ENCODE data around the gene HSD17B14.
"Not testable (repeated sequence)": the region's sequence is repeated elsewhere in the genome, so short reads cannot be mapped to it uniquely, and the experiment has no call there.

Gene HSD17B14

DNA sequence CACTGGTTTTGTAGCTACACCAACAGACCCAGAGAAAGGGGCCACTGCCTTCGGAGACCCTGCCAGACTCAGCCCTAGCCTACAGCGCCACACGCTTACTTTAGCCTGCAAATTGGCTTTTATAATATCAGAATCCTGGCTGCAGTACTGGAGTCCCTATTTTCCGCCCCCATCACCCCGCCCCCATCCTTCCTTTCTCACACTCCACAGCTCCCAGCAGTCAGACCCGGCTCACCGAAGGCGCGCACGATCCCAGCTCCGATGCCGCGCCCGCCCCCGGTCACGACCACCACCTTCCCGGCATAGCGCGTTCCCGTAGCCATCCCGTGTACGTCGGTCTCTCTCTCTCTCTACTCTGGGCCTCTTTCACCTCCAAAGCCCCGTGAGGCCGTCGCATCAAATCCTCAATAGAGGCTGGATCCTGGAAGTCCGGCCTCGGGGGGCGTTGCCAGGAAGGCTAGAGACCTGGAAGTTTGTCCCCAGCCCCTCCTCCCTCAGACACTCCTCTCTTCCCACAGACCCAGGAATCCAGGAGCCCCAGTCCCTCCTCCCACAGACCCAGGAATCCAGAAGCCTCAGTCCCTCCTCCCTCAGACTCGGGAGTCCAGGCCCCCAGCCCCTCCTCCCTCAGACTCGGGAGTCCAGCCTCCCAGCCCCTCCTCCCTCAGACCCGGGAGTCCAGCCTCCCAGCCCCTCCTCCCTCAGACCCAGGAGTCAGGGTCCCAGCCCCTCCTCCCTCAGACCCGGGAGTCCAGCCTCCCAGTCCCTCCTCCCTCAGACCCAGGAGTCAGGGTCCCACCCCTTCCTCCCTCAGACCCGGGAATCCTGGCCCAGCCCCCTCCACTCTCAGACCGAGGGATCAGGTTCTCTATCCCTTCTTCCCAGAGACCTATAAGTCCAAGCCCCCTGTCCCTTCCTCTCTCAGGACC lies at the start of gene HSD17B14:
Gene HSD17B14, minus strand, starts transcription at position 403 of the 929 bp plus-strand sequence. Its CDS starts 80 bp downstream, at position 323.
- H3K4me3 ChIP-seq (ENCODE audit: low read depth, low read length), result peak within 1 kb of the TSS; percentile 37
- DNase-seq (ENCODE audit: low read depth), result no peak

DNA sequence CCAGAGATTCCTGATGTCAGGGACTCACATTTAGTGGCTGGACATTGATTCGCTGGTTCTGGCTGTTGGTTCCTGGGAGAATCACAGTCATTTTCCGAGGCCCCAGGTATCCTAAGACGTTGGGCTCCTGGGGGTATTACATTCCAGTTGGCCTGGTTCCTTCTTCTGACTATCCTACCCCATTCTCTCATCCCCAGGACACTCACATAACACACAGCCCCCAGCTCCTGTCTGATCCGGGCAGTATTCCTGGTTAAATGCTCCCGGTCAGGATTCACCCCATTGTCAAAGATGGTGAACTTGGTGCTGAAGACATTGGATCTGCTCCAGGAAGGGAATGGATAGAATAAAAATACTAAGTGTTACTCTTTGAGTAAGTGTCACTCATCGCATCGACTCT lies 47.4 kb upstream of the HSD17B14 start:
- no peak for DNase-seq (ENCODE audit: low read depth)
- H3K4me3 ChIP-seq (ENCODE audit: low read depth, low read length), result no peak overlapping the region

DNA sequence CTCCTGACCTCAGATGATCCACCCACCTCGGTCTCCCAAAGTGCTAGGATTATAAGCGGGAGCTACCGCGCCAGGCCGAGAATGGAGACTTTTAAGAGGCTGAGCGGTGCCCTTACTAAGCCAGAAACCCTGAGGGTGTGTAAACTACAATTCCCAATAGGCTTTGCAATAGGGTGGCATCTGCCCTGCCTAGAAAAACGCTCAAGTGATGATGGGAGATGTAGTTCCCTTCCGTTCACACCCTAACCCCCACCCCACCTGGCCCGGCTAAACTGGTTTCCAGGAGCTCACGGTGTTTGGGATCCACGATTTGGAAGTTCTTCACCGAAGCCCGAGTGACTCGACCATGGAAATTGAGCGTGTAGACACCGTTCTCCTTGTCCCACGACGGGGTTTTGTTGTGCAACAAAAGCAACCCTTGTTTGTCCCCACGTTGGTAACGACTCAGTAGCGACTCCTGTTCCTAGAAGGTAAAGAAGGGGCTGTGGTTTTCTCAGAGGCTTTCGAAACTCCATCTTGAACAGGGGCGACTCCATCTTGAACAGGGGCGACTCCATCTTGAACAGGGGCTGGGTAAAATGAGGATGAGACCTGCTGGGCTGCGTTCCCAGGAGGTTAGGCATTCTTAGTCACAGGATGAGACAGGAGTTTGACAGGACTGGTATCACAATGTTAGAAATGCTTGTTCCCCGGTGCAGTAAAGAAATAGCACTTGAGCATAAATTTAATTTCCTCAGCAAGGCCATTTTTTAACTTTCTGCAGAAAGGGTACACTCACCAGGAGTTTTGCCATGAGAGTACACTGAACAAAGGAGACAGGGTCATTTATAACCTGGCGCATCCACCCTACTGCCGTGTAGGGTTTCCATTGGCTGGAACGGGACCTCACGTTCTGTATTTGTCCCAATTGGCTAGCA lies 45.7 kb upstream of the HSD17B14 start:
- no peak for DNase-seq (ENCODE audit: low read depth)
- no peak overlapping the region for H3K4me3 ChIP-seq (ENCODE audit: low read depth, low read length)

DNA sequence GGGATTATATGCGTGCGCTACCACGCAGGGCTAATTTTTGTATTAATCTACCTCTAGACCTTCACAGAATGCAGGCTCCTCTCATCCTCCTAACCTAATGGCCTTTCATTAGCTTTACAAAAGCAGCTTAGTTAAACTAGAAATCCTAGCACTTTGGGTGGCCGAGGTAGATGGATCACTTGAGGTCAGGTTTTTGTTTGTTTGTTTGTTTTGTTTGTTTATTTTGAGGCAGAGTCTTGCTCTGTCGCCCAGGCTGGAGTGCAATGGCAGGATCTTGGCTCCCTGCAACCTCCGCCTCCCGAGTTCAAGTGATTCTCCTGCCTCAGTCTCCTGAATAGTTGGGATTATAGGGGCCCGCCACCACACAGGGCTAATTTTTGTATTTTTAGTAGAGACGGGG lies 43.4 kb upstream of the HSD17B14 start:
- H3K4me3 ChIP-seq (ENCODE audit: low read depth, low read length), result not testable (repeated sequence)

DNA sequence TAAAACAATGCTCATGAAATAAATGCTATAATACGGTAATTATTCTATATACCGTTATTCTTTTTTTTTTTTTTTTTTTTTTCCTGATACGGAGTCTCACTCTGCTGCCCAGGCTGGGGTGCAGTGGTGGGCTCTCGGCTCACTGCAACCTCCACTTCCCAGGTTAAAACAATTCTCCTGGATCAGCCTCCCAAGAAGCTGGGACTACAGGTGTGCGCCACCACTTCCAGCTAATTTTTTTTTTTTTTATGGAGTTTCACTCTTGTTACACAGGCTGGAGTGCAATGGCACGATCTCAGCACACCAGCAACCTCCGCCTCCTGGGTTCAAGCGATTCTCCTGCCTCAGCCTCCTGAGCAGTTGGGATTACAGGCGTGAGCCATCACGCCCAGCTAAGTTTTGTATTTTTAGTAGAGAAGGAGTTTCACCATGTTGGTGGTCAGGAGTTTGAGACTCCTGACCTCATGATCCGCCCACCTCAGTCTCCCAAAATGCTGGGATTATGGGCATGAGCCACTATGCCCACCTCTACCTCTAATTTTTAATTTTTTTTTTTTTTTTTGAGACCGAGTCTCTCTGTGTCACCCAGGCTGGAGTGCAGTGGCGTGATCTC lies 42.8 kb upstream of the HSD17B14 start:
- DNase-seq (ENCODE audit: low read depth), result no peak
- H3K4me3 ChIP-seq (ENCODE audit: low read depth, low read length), result no peak overlapping the region

More for the DNA sequence above, 43.4 kb upstream of the HSD17B14 start:
- DNase-seq (ENCODE audit: low read depth), result not testable (repeated sequence)

DNA sequence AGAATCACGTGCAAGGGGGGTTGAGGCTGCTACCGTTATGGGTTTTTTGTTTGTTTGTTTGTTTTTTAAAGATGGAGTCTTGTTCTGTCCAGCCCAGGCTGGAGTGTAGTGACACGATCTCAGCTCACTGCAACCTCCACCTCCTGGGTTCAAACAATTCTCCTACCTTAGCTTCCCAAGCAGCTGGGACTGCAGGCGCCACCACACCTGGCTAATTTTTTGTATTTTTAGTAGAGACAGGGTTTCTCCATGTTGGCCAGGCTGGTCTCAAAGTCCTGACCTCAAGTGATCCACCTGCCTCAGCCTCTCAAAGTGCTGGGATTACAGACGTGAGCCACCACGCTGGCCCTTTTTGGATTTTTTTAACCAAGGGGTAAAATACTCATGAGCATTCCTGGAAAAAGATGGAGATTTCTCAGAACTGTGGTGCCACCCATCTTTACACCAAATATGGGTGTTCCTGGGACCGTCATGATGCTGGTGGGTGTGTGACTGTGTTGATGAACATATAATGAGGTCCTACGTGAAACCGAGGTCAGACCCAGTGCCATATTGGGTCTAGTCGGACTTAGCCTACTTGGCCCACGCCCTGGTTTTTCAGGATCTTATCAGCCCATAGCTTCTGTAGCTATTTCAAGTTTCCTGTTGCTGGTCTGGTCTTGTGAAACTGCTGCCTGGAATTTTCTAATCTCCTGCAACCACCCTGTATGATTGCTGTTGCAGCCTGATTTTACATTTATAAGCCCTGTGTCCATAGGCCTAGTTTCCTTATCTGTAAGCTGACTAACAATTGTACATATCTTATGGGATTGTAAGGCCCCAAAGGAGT lies 42.1 kb upstream of the HSD17B14 start:
- DNase-seq (ENCODE audit: low read depth), result no peak
- H3K4me3 ChIP-seq (ENCODE audit: low read depth, low read length), result no peak overlapping the region

DNA sequence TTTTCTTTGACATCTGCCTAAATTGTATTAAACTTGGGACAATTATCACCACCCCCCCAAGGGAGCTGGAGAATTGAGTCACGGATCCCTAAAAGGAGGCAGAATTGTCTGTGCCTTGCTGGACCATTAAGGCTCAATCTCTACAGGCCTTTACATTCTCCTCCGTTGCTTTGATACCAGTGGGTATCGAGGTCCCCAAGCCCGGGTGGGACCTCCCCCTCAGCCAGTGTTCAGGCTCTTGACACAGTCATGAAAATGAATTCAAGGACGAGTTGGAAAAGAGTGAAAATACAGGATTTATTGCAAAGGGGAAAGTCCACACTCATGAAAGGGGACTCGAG lies 41.5 kb upstream of the HSD17B14 start:
- no peak for DNase-seq (ENCODE audit: low read depth)
- H3K4me3 ChIP-seq (ENCODE audit: low read depth, low read length), result no peak overlapping the region

DNA sequence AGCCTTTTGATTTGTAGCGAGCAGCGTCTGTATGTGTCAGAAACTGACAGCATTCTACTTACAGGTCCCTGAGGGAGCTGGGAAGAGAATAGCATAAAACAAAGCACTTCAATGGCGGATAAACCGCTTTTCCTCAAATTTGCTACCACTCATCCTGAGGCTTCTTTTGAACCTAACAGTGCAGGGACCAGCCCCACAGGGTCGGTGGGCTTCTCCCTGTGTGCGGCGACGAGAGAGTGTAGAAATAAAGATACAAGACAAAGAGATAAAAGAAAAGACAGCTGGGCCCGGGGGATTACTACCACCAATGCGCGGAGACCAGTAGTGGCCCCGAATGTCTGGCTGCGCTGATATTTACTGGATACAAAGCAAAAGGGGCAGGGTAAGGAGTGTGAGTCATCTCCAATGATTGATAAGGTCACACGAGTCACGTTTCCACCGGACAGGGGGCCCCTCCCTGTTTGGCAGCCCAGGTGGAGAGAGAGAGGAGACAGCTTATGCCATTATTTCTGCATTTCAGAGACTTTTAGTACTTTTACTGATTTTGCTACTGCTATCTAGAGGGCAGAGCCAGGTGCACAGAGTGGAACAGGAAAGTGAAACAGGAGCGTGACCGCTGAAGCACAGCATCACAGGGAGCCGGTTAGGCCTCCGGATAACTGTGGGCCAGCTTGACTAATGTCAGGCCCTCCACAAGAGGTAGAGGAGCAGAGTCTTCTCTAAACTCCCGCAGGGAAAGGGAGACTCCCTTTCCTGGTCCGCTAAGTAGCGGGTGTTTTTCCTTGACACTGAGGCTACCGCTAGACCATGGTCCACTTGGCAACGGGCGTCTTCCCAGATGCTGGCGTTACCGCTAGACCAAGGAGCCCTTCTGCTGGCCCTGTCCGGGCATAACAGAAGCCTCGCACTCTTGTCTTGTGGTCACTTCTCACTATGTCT lies 40.0 kb upstream of the HSD17B14 start:
- not testable (repeated sequence) for H3K4me3 ChIP-seq (ENCODE audit: low read depth, low read length); DNase-seq (ENCODE audit: low read depth)

DNA sequence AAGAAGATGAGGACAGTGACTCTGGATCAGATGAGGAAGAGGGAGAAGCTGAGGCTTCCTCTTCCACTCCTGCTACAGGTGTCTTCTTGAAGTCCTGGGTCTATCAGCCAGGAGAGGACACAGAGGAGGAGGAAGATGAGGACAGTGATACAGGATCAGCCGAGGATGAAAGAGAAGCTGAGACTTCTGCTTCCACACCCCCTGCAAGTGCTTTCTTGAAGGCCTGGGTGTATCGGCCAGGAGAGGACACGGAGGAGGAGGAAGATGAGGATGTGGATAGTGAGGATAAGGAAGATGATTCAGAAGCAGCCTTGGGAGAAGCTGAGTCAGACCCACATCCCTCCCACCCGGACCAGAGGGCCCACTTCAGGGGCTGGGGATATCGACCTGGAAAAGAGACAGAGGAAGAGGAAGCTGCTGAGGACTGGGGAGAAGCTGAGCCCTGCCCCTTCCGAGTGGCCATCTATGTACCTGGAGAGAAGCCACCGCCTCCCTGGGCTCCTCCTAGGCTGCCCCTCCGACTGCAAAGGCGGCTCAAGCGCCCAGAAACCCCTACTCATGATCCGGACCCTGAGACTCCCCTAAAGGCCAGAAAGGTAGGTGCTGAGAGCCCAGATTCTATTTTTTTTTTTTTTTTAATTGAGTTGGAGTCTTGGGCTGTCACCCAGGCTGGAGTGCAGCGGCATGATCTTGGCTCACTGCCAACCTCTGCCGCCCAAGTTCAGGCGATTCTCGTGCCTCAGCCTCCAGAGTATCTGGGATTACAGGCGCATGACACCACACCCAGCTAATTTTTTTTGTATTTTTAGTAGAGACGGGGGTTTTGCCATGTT lies 38.2 kb upstream of the HSD17B14 start:
- peak overlapping the region; percentile 100 for H3K4me3 ChIP-seq (ENCODE audit: low read depth, low read length)
- peak; percentile 28 for DNase-seq (ENCODE audit: low read depth)

DNA sequence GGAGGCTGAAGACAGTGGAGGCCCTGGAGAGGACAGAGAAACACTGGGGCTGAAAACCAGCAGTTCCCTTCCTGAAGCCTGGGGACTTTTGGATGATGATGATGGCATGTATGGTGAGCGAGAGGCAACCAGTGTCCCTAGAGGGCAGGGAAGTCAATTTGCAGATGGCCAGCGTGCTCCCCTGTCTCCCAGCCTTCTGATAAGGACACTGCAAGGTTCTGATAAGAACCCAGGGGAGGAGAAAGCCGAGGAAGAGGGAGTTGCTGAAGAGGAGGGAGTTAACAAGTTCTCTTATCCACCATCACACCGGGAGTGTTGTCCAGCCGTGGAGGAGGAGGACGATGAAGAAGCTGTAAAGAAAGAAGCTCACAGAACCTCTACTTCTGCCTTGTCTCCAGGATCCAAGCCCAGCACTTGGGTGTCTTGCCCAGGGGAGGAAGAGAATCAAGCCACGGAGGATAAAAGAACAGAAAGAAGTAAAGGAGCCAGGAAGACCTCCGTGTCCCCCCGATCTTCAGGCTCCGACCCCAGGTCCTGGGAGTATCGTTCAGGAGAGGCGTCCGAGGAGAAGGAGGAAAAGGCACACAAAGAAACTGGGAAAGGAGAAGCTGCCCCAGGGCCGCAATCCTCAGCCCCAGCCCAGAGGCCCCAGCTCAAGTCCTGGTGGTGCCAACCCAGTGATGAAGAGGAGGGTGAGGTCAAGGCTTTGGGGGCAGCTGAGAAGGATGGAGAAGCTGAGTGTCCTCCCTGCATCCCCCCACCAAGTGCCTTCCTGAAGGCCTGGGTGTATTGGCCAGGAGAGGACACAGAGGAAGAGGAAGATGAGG lies 37.4 kb upstream of the HSD17B14 start:
- no peak for DNase-seq (ENCODE audit: low read depth)
- H3K4me3 ChIP-seq (ENCODE audit: low read depth, low read length), result peak overlapping the region; percentile 100

DNA sequence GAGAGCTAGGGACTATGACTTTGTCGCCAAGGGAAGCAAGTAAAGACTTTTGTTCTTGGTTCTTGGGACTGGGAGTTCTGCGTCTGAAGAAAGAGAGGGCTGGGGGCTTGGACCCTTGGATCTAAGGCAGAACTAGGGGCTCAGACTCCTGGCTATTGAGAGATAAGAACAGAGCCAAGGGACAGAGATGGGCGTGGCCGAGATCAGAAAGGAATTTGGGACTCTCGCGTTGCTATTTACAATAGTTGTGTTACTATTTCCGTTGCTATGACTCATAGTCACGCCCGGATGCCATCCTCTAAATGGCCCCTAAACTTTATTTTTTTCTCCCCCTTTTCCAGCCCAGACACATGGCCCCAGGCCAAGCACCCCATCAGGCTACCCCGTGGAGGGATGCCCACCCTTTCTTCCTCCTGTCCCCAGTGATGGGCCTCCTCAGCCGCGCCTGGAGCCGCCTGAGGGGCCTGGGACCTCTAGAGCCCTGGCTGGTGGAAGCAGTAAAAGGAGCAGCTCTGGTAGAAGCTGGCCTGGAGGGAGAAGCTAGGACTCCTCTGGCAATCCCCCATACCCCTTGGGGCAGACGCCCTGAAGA lies 36.7 kb upstream of the HSD17B14 start:
- peak; percentile 67 for DNase-seq (ENCODE audit: low read depth)
- H3K4me3 ChIP-seq (ENCODE audit: low read depth, low read length), result peak overlapping the region; percentile 100

DNA sequence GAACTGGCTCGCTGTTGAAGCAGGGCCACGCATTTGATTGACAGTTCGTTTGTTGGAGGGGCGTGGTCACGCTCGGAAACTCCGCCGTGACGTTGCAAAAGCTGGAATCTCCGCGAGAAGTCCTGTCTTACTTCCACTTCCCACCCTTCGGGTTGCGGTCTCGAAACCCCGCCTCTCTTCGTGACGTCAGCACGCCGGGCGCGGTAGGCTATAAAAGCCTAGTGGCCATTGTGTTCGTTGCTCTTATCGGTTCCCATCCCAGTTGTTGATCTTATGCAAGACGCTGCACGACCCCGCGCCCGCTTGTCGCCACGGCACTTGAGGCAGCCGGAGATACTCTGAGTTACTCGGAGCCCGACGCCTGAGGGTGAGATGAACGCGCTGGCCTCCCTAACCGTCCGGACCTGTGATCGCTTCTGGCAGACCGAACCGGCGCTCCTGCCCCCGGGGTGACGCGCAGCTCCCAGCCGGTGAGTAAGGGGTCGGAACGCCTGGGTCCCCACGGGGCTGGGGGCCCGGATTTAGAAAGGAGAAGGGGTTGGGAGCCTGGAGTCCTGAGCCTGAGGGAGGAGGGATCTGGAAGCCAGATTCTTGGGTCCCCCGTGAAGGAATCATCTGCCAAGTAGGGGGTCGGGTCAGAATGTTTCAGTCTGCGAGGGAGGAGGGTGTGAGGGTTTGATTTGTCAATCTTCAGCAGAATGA lies 36.0 kb upstream of the HSD17B14 start, which contains the start of gene PPP1R15A:
Gene PPP1R15A, plus strand, starts transcription at position 240 of the 702 bp plus-strand sequence. CDS start 813 bp downstream, outside the sequence.
- peak; percentile 89 for DNase-seq (ENCODE audit: low read depth)
- peak within 1 kb of the TSS; percentile 100 for H3K4me3 ChIP-seq (ENCODE audit: low read depth, low read length)

DNA sequence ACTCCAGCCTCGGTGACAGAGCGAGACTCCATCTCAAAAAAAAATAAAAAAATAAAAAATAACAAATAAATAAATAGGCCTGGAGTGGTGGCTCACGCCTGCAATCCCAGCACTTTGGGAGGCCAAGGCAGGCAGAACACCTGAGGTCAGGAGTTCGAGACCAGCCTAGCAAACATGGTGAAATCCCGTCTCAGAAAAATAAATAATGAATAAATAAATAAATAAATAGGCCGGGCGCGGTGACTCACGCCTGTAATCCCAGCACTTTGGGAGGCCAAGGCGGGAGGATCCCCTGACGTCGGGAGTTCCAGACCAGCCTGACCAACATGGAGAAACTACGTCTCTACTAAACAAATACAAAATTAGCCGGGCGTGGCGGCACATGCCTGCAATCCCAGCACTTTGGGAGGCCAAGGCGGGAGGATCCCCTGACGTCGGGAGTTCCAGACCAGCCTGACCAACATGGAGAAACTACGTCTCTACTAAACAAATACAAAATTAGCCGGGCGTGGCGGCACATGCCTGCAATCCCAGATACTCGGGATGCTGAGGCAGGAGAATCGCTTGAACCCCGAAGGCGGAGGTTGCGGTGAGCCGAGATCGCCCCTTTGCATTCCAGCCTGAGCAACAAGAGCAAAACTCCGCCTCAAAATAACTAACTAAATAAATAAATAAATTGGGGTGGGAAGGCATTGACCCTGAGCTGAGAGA lies 35.3 kb upstream of the HSD17B14 start:
- DNase-seq (ENCODE audit: low read depth); H3K4me3 ChIP-seq (ENCODE audit: low read depth, low read length): not testable (repeated sequence)

DNA sequence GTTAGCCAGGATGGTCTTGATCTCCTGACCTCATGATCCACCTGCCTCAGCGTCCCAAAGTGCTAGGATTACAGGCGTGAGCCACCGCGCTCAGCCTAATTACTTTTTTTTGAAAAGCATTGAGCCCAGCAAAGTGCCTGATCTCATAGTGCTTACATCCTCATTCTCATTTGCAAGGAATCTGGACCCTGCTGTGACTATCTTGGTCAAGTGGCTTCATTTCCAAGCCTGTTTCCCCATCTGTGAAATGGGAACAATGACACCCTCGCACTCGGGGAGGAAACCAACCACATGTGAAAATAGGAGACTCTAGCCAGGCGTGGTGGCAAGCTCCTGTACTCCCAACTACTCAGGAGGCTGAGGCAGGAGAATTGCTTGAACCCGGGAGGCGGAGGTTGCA lies 33.8 kb upstream of the HSD17B14 start:
- DNase-seq (ENCODE audit: low read depth), result no peak
- H3K4me3 ChIP-seq (ENCODE audit: low read depth, low read length), result no peak overlapping the region
